Rectal smooth muscle tissue (tissue), 1 donor: ENCODE data around the gene UFM1.
"Not testable (repeated sequence)": the region's sequence is repeated elsewhere in the genome, so short reads cannot be mapped to it uniquely, and the experiment has no call there.

Experiments used
- H3K27ac ChIP-seq: one replicate; pipeline ENCODE4 v1.7.0; 2013; ENCODE audit warnings: low read depth, low read length, inconsistent platforms
- H3K27me3 ChIP-seq: one replicate; pipeline ENCODE4 v1.7.0; 2013; ENCODE audit warnings: low read length; ENCODE audit not compliant: control insufficient read depth, insufficient read depth
- H3K36me3 ChIP-seq: one replicate; pipeline ENCODE4 v1.7.0; 2013; ENCODE audit warnings: low read length; ENCODE audit not compliant: control insufficient read depth, insufficient read depth
- H3K4me1 ChIP-seq: one replicate; pipeline ENCODE4 v1.7.0; 2013; ENCODE audit warnings: low read length; ENCODE audit not compliant: control insufficient read depth, insufficient read depth
- H3K4me3 ChIP-seq: one replicate; pipeline ENCODE4 v1.7.0; 2013; ENCODE audit warnings: low read length
- H3K9ac ChIP-seq: one replicate; pipeline ENCODE4 v1.7.0; 2013; ENCODE audit warnings: low read length

UFM1 gene

DNA sequence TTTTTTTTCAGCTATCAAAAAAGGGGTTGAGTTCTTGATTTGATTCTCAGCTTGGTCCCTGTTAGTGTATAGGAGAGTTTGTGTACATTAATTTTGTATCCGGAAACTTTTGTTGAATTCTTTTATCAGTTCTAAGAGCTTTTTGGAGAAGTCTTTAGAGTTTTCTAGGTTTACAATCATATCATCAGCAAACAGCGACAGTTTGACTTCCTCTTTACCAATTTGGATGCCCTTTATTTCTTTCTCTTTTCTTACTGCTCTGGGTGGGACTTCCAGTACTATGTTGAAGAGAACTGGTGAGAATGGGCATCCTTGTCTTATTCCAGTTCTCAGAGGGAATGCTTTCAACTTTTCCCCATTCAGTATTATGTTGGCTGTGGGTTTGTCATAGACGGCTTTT is 20.4 kb downstream of the UFM1 start:
- not testable (repeated sequence) for H3K4me3 ChIP-seq, H3K9ac ChIP-seq, H3K4me1 ChIP-seq, H3K36me3 ChIP-seq, H3K27ac ChIP-seq, H3K27me3 ChIP-seq

DNA sequence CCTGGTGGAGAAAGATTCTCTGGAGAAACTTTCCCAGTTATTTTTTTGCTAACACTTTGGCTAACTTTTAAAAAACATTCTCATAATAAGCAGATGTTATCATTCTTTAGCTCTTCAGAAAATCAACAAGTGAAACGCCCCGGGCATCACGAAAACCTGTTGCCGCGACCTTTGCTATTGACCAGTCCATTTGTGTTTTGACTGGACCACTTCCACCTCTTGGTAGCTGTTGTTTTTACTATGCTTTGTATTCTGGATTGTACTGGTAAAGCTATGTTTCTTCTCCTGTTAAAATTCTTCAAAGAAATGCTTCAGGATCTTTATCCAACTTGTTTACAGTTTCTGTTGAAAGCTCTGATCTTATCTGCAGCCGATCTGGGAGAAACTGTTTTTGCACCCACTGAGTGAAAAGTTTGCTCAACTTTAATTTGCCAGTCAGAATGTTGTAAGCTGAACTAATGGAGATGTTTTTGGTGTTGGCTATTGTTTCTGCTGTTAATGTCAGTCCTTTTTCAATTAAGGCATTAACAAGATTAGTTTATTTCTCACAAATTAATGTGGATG is 23.3 kb downstream of the UFM1 start:
- H3K4me3 ChIP-seq = no peak overlapping the region
- H3K9ac ChIP-seq = no peak overlapping the region
- H3K36me3 ChIP-seq = no peaks in the 10 kb centered on the region
- H3K27me3 ChIP-seq = no peaks in the 10 kb centered on the region
- H3K27ac ChIP-seq = no peak overlapping the region
- H3K4me1 ChIP-seq = no peaks in the 10 kb centered on the region

DNA sequence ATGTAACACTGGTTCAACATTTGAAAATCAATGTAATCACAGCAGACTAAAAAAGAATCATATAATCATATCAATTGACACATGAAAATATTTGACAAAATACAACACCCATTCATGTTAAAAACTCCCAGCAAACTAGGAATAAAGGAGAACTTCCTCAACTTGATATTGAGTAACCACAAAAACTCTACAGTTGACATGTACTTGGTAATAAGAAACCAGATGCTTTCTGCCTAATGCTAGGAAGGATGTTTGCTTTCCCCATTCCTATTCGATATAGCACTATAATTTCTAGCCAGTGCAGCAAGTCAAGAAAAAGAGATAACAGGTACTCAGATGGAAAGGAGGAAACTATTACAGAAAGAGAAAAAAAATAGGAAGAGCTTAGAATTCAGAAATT is 26.9 kb downstream of the UFM1 start:
- H3K27ac ChIP-seq = no peak overlapping the region
- no peak overlapping the region for H3K9ac ChIP-seq
- no peaks in the 10 kb centered on the region for H3K4me1 ChIP-seq
- no peak overlapping the region for H3K4me3 ChIP-seq
- no peaks in the 10 kb centered on the region for H3K36me3 ChIP-seq
- no peaks in the 10 kb centered on the region for H3K27me3 ChIP-seq

DNA sequence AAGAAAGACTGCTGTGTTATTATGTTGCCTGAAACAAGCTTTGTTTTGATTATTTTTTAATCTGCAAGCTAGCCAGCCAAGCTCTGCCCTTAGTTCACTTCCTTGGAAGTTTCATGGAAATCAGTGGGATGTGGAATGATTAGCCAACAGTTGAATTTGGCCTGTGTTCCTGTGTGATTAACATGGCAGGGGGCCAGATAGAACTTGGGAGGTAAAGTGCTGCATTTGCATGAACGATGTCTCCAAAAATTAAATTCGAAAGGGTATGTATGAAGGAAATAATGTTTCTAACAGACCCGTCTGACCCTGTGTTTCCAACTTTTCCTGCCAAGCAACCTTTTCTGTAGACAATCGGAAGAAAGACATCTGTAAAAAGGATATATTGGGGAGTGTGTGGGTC is 32.2 kb downstream of the UFM1 start:
- H3K27ac ChIP-seq = no peak overlapping the region

DNA sequence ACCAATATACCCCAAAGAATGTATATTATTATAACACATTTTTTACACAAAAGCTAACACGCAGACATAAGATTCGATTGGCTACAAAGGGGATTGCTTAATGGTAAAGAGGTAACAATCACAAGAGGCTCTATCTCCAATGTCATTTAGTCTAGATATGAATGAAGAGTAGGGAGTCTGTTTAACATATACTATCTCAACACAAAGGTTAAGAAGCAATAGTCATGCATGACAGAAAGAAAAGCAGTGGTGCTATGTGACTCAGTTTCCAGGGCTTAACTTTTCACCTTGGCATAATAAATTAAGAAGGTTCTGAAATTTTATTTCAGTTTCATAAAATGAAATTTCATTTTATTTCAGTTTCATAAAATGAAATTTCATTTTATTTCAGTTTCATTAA is 33.3 kb downstream of the UFM1 start:
- H3K4me1 ChIP-seq = no peaks in the 10 kb centered on the region
- H3K27ac ChIP-seq = no peak overlapping the region
- H3K4me3 ChIP-seq = no peak overlapping the region
- no peaks in the 10 kb centered on the region for H3K36me3 ChIP-seq
- H3K9ac ChIP-seq = no peak overlapping the region
- no peaks in the 10 kb centered on the region for H3K27me3 ChIP-seq

More for the DNA sequence above, 32.2 kb downstream of the UFM1 start:
- Histone ChIP-seq H3K9ac (no peak overlapping the region), H3K4me3 (no peak overlapping the region), H3K27me3 (no peaks in the 10 kb centered on the region), H3K36me3 (no peaks in the 10 kb centered on the region), H3K4me1 (no peaks in the 10 kb centered on the region)

DNA sequence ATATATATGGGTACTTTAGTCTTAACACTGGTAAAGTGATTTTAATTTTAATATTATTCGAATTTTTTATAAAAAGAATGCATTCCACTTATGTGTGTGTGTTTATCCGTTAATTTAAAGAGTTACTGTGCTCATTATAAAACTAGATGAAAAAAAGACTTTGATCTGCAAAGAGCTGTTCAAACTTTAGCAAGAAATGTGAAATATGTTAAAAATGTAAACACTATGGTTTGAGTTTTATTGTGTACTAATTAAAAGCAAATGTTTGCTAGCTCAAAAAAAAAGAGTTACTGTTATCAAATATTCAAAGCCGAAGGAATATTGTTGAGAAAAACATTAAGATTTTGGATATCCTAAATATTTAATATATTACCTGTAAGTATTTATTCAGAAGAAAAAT is 34.5 kb downstream of the UFM1 start:
- H3K27ac ChIP-seq = no peak overlapping the region
- no peaks in the 10 kb centered on the region for H3K36me3 ChIP-seq
- no peaks in the 10 kb centered on the region for H3K4me1 ChIP-seq
- no peak overlapping the region for H3K4me3 ChIP-seq
- H3K27me3 ChIP-seq = no peaks in the 10 kb centered on the region
- no peak overlapping the region for H3K9ac ChIP-seq

DNA sequence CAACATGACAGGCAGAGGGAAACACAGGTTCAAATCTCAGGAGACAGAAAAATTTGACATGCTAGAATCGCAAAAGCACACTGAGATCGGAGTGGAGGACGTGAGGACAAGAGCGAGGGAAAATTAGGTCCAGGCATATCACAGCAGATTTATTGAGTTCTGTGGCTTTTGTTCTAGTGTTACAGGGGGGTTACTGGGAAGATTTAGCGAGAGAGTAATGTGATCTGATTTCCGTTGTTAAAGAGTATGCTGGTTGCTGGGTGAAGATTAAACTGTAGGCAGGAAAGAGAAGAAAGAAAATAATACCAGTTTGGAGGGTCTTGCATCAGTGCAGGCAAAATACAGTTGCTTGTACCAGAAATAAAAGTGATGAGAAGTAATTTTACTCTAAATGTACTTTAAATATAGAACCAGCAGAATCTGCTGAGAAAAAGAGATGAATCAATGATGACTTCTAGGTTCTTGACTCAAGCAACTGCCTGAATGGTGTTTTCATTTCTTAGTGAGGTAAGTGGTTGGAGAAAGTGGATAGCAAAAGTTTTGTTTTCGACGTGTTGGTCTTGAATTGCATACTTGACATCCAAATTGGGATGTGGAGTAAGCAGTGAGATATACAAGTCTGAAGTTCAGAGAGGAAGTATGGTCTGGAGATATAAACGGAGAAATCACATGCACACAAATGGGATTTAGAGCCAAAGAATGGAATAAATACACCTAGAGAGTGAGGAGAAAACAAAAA is 35.7 kb downstream of the UFM1 start:
- Histone ChIP-seq H3K4me3 (no peak overlapping the region), H3K9ac (no peak overlapping the region), H3K27ac (no peak overlapping the region), H3K36me3 (no peaks in the 10 kb centered on the region), H3K4me1 (no peaks in the 10 kb centered on the region), H3K27me3 (no peaks in the 10 kb centered on the region)

DNA sequence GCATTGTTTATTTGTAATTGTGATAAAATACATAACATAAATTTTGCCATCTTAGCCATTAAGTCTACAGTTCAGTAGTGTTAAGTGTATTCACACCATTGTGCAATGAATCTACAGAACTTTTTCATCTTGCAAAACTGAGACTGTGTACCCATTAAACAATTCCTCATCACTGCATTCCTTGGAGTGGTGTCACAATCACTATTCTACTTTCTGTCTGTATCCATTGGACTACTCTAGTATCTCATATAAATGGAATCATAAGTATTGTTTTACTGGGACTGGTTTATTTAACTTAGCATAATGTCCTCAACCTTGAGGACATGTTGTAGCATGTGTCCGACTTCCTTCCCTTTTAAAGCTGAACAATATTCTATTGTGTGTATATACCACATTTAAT is 36.8 kb downstream of the UFM1 start:
- no peak overlapping the region for H3K4me3 ChIP-seq
- no peaks in the 10 kb centered on the region for H3K27me3 ChIP-seq
- no peaks in the 10 kb centered on the region for H3K36me3 ChIP-seq
- no peak overlapping the region for H3K27ac ChIP-seq
- no peaks in the 10 kb centered on the region for H3K4me1 ChIP-seq
- no peak overlapping the region for H3K9ac ChIP-seq

DNA sequence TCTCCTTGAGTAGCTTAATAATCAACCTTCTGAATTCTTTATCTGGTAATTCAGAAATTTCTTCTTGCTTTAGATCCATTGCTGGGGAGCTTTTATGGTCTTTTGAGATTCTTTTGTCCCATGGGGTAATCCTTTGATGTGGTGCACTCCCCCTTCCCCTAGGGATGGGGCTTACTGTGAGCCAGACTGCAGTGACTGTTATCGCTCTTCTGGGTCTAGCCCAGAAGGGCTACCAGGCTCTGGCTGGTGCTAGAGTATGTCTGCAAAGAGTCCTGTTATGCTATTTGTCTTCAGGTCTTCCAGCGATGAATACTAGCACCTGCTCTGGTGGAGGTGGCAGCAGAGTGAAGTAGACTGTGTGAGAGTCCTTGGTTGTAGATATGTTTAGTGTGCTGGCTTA is 41.7 kb downstream of the UFM1 start:
- H3K36me3 ChIP-seq = no peaks in the 10 kb centered on the region
- H3K4me1 ChIP-seq = no peaks in the 10 kb centered on the region
- no peaks in the 10 kb centered on the region for H3K27me3 ChIP-seq
- no peak overlapping the region for H3K27ac ChIP-seq
- no peak overlapping the region for H3K4me3 ChIP-seq
- no peak overlapping the region for H3K9ac ChIP-seq

DNA sequence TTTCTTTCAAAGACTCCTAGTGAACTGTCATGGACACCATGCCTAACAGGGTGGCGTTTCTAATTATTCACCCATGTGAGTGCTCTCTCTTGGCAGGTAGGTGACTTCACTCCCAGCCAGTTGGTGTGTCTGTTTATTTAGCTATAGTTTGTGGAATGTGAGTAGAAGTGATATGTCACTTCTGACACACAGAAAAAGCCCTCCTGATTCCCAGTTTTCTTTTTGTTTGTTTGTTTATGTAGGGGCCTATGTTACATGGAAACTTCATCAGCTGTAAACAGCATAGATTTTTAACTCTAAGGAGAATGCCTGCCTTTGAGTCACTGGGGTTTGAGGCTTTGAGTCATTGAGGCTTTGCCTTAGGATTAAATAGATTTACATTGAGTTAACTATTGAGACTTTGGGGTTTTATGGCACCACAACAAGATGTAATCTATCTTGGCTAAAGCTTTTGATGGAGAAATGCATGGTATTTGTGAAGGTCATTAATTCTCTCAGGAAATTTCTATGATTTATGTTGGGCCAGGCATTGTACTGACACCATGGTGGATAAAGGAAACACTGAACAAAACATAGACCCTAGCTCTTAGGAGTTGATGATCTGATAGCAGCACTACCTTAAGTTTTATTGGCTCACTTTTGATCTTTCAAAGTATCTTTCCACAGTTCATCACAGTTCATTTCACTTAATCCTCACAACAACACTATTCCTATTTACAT is 45.3 kb downstream of the UFM1 start:
- Histone ChIP-seq H3K27ac (no peak overlapping the region), H3K9ac (no peak overlapping the region), H3K4me1 (no peaks in the 10 kb centered on the region), H3K4me3 (no peak overlapping the region), H3K36me3 (no peaks in the 10 kb centered on the region), H3K27me3 (no peaks in the 10 kb centered on the region)

DNA sequence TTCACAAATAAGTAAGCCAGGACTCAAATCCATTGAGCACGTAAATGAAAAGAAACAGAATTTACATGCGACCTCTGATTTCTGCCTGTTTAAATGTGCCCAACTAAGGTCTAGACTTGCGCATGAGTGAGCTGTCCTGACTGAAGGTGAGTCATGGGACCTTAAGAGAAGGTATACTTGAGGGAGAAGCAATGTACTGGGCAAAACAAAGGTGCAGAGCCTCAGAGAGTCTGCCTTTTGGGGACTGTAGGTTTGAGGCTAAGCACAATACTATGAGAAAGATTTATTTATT is 45.8 kb downstream of the UFM1 start:
- H3K4me3 ChIP-seq = no peak overlapping the region
- no peak overlapping the region for H3K9ac ChIP-seq
- H3K27ac ChIP-seq = no peak overlapping the region
- H3K36me3 ChIP-seq = no peaks in the 10 kb centered on the region
- no peaks in the 10 kb centered on the region for H3K4me1 ChIP-seq
- H3K27me3 ChIP-seq = no peaks in the 10 kb centered on the region

DNA sequence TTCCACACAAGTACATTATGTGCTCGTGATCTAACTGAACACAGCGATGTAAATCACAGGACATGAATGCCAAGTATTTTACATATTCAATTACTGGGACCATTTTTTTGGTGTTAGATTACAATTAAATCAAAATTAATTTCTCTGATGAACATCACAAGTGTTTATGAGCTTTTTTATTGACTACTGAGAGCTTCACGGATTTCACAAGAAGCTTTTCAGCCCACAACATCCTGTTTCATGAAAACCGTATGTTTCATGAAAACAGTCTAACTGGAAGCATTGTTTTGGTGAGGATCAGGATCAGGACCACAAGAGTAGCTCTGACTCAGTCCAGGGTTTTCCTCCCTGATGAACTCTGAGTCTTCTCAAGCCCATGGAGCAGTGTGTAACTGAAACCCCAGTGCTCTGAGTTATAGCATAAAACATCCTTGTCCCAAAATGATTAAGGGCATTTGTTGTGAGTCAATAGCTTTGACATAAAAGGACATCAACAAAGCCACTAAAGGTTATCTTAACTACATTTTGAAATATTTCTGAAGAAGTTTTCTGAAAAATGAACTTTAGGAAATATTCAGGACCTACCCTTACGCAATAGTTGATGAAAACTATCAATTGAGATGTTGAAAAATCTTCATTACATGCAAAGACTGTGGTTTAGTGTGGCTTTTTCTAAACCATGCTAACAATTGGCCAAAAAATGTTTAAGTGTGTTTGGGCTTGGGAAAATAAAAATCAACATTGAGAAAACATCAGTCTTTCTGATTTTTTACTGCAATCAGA is 49.3 kb downstream of the UFM1 start:
- H3K27ac ChIP-seq = no peak overlapping the region
- H3K4me3 ChIP-seq = no peak overlapping the region
- H3K4me1 ChIP-seq = no peaks in the 10 kb centered on the region
- no peaks in the 10 kb centered on the region for H3K36me3 ChIP-seq
- no peak overlapping the region for H3K9ac ChIP-seq
- no peaks in the 10 kb centered on the region for H3K27me3 ChIP-seq
